ENCODE results near the gene TINAGL1.

Gene TINAGL1

DNA sequence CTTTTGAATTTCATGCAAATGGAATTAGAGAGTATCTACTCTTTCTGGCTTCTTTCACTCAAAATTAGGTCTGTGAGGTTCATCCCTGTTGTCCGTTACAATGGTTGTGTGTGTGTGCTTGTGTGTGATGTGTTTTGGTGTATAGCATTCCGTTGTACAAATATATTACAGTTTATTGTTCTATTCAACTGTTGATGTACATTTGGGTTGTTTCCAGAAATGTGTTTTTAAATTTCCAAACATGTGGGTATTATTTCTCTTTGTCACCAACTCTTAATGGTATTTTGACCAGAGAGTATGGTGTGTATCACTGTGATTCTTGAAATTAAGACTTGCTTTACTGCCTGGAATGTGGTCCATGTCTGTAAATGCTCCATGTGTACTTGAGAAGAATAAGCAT lies 24.3 kb downstream of the TINAGL1 start:
- Histone ChIP-seq H3F3A (ENCODE audit: low read depth) (no peaks in the 10 kb centered on the region), H3K79me2 (ENCODE audit: insufficient read depth, low read length) (no peaks in the 10 kb centered on the region), H3K4me2 (ENCODE audit: low read depth, low read length, poor library complexity, severe bottlenecking) (no peak overlapping the region), H3K4me1 (ENCODE audit: insufficient read depth, low read length, poor library complexity, severe bottlenecking) (peaks cover 28% of the 10 kb centered on the region), H3K4me3 (ENCODE audit: low read length, poor library complexity, severe bottlenecking) (no peak overlapping the region), H3K36me3 (ENCODE audit: insufficient read depth, low read length) (no peaks in the 10 kb centered on the region), H2AFZ (ENCODE audit: low read length) (no peak overlapping the region), H3K9ac (ENCODE audit: low read depth, low read length, poor library complexity, severe bottlenecking) (no peak overlapping the region), H4K20me1 (ENCODE audit: insufficient read depth, low read length, poor library complexity, severe bottlenecking) (no peaks in the 10 kb centered on the region), H3K9me2 (replicated peaks; ENCODE audit: low read depth, low read length) (no peaks in the 10 kb centered on the region), H3K9me3 (ENCODE audit: insufficient read depth, low read depth, low read length) (no peaks in the 10 kb centered on the region), H3K27me3 (ENCODE audit: insufficient read depth, low read length, poor library complexity, severe bottlenecking) (no peaks in the 10 kb centered on the region)
- TF ChIP-seq, protein P1, sequence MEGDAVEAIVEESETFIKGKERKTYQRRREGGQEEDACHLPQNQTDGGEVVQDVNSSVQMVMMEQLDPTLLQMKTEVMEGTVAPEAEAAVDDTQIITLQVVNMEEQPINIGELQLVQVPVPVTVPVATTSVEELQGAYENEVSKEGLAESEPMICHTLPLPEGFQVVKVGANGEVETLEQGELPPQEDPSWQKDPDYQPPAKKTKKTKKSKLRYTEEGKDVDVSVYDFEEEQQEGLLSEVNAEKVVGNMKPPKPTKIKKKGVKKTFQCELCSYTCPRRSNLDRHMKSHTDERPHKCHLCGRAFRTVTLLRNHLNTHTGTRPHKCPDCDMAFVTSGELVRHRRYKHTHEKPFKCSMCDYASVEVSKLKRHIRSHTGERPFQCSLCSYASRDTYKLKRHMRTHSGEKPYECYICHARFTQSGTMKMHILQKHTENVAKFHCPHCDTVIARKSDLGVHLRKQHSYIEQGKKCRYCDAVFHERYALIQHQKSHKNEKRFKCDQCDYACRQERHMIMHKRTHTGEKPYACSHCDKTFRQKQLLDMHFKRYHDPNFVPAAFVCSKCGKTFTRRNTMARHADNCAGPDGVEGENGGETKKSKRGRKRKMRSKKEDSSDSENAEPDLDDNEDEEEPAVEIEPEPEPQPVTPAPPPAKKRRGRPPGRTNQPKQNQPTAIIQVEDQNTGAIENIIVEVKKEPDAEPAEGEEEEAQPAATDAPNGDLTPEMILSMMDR (conservative IDR thresholded peaks at IDR 0.05; ENCODE audit: low read length): no peak
- no peak for TF ChIP-seq EZH2phosphoT487 (IDR thresholded peaks at IDR 0.05; ENCODE audit: borderline replicate concordance)

DNA sequence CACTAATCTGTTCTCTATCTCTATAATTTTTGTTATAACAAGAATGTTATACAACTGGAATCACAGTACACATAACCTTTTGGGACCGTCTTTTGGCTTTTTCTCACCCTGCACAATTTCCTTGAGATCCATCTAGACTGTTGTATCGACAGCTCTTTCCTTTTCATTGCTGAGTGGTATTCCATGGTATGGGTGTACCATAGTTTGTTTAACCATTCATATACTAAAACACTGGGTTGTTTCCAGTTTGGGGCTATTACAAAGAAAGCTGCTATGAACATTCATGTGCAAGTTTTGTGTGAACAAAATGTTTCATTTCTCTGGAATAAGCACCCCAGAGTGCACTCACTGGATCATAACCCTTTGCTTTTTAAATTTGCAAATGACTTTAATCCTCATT lies 25.8 kb downstream of the TINAGL1 start:
- Histone ChIP-seq H3K9me3 (ENCODE audit: insufficient read depth, low read depth, low read length) (no peaks in the 10 kb centered on the region), H3K9me2 (replicated peaks; ENCODE audit: low read depth, low read length) (no peaks in the 10 kb centered on the region), H3K36me3 (ENCODE audit: insufficient read depth, low read length) (no peaks in the 10 kb centered on the region), H2AFZ (ENCODE audit: low read length) (no peak overlapping the region), H3K79me2 (ENCODE audit: insufficient read depth, low read length) (no peaks in the 10 kb centered on the region), H4K20me1 (ENCODE audit: insufficient read depth, low read length, poor library complexity, severe bottlenecking) (no peaks in the 10 kb centered on the region), H3F3A (ENCODE audit: low read depth) (no peaks in the 10 kb centered on the region), H3K9ac (ENCODE audit: low read depth, low read length, poor library complexity, severe bottlenecking) (no peak overlapping the region), H3K4me2 (ENCODE audit: low read depth, low read length, poor library complexity, severe bottlenecking) (no peak overlapping the region), H3K27me3 (ENCODE audit: insufficient read depth, low read length, poor library complexity, severe bottlenecking) (no peaks in the 10 kb centered on the region), H3K4me1 (ENCODE audit: insufficient read depth, low read length, poor library complexity, severe bottlenecking) (peaks cover 14% of the 10 kb centered on the region), H3K4me3 (ENCODE audit: low read length, poor library complexity, severe bottlenecking) (no peak overlapping the region)
- TF ChIP-seq EZH2phosphoT487 (IDR thresholded peaks at IDR 0.05; ENCODE audit: borderline replicate concordance): no peak
- TF ChIP-seq, protein P1 (conservative IDR thresholded peaks at IDR 0.05; ENCODE audit: low read length): no peak

DNA sequence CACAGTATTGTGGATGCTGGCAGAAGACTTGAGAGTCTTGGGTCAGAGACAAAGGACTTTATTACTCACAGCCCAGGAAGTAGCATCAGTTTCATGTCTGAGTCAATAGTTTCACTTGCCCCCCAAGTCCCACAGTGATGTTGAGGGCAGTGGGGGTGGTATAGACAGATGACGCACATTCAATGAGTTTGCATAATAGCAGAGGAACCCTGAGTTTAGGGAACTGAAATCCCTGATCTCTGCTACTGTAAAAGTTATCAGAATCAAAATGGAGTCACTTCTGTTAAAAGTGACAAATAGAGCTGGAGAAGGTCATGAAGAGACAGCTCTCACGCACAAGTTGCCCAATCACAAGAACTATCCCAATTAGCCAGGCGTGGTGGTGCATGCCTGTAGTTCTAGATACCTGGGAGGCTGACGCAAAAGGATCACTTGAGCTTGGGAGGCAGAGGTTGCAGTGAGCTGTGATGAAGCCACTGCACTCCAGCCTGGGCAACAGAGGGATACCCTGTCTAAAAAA lies 29.7 kb downstream of the TINAGL1 start:
- no peak for TF ChIP-seq EZH2phosphoT487 (IDR thresholded peaks at IDR 0.05; ENCODE audit: borderline replicate concordance)
- TF ChIP-seq, protein P1 (conservative IDR thresholded peaks at IDR 0.05; ENCODE audit: low read length): no peak
- H3K9me2 ChIP-seq (replicated peaks; ENCODE audit: low read depth, low read length): no peaks in the 10 kb centered on the region
- no peaks in the 10 kb centered on the region for H3K27me3 ChIP-seq (ENCODE audit: insufficient read depth, low read length, poor library complexity, severe bottlenecking)
- no peaks in the 10 kb centered on the region for H3K4me1 ChIP-seq (ENCODE audit: insufficient read depth, low read length, poor library complexity, severe bottlenecking)
- H3K4me2 ChIP-seq (ENCODE audit: low read depth, low read length, poor library complexity, severe bottlenecking): no peak overlapping the region
- no peaks in the 10 kb centered on the region for H3F3A ChIP-seq (ENCODE audit: low read depth)
- H2AFZ ChIP-seq (ENCODE audit: low read length): 0 out of 2 replicates have a peak overlapping the region, but pooled peaks have one; percentile 45
- H3K4me3 ChIP-seq (ENCODE audit: low read length, poor library complexity, severe bottlenecking): no peak overlapping the region
- no peaks in the 10 kb centered on the region for H4K20me1 ChIP-seq (ENCODE audit: insufficient read depth, low read length, poor library complexity, severe bottlenecking)
- H3K79me2 ChIP-seq (ENCODE audit: insufficient read depth, low read length): no peaks in the 10 kb centered on the region
- no peak overlapping the region for H3K9ac ChIP-seq (ENCODE audit: low read depth, low read length, poor library complexity, severe bottlenecking)
- H3K9me3 ChIP-seq (ENCODE audit: insufficient read depth, low read depth, low read length): no peaks in the 10 kb centered on the region
- H3K36me3 ChIP-seq (ENCODE audit: insufficient read depth, low read length): no peaks in the 10 kb centered on the region
